HG02678 (cell line): Measurements from ENCODE around the gene PAPSS2.
"Not testable (repeated sequence)": the region's sequence is repeated elsewhere in the genome, so short reads cannot be mapped to it uniquely, and the experiment has no call there.

Experiments
- ATAC-seq: cut with Tn5 transposase; IDR thresholded peaks from one replicate; pipeline ENCODE4 v1.9.1; 2021; ENCODE audit warnings: mild to moderate bottlenecking, moderate library complexity; ENCODE audit not compliant: unreplicated experiment

PAPSS2 gene

GRCh38 chr10:87659571-87660483 is at the start of gene PAPSS2:
Gene PAPSS2, plus strand, starts transcription at chr10:87659878. Its CDS starts 104 bp downstream, at chr10:87659982.
- ATAC-seq, result no peak

- not testable (repeated sequence) for ATAC-seq
These were observed 48.3 kb upstream of the PAPSS2 start for GRCh38 chr10:87611341-87611740.

- no peak for ATAC-seq
These were observed 47.6 kb upstream of the PAPSS2 start for GRCh38 chr10:87612115-87612514.

- ATAC-seq, result no peak
These were observed 45.9 kb upstream of the PAPSS2 start for GRCh38 chr10:87613751-87614150.

GRCh38 chr10:87615856-87616255 is 43.8 kb upstream of the PAPSS2 start:
- ATAC-seq, result no peak

GRCh38 chr10:87617503-87617902 is 42.2 kb upstream of the PAPSS2 start:
- ATAC-seq, result no peak

GRCh38 chr10:87618566-87619423 is 40.9 kb upstream of the PAPSS2 start:
- ATAC-seq, result no peak

GRCh38 chr10:87619705-87620104 is 40.0 kb upstream of the PAPSS2 start:
- ATAC-seq, result no peak

GRCh38 chr10:87621440-87621839 is 38.2 kb upstream of the PAPSS2 start:
- ATAC-seq, result not testable (repeated sequence)

GRCh38 chr10:87622314-87623004 is 37.2 kb upstream of the PAPSS2 start:
- no peak for ATAC-seq

GRCh38 chr10:87623191-87623590 is 36.5 kb upstream of the PAPSS2 start:
- ATAC-seq, result no peak

GRCh38 chr10:87625661-87626060 is 34.0 kb upstream of the PAPSS2 start:
- ATAC-seq, result no peak

GRCh38 chr10:87626422-87626892 is 33.2 kb upstream of the PAPSS2 start:
- ATAC-seq, result no peak

- ATAC-seq, result no peak
These were observed 29.5 kb upstream of the PAPSS2 start for GRCh38 chr10:87630171-87630570.

- no peak for ATAC-seq
These were observed 27.2 kb upstream of the PAPSS2 start for GRCh38 chr10:87632454-87632853.

- no peak for ATAC-seq
These were observed 25.4 kb upstream of the PAPSS2 start for GRCh38 chr10:87634311-87634710.

- ATAC-seq, result peak; percentile 43
These were observed 24.0 kb upstream of the PAPSS2 start for GRCh38 chr10:87635498-87636312.

GRCh38 chr10:87636313-87636915 is 23.3 kb upstream of the PAPSS2 start:
- ATAC-seq, result no peak

GRCh38 chr10:87639493-87639892 is 20.2 kb upstream of the PAPSS2 start:
- ATAC-seq, result no peak

- ATAC-seq, result no peak
These were observed 19.6 kb upstream of the PAPSS2 start for GRCh38 chr10:87640043-87640442.
